CD4-positive, alpha-beta T cell treated with Interleukin-1 beta for 1 hour (primary cell): ENCODE measurements around the gene UBE2V1.
"Not testable (repeated sequence)": the region's sequence is repeated elsewhere in the genome, so short reads cannot be mapped to it uniquely, and the experiment has no call there.

Source experiments
- DNase-seq, 2 donors: peaks; one replicate each; pipeline ENCODE4 v3.0.0-alpha.2; 2020 to 2022

UBE2V1 gene

GRCh38 chr20:50113420-50114224 lies 672 bp upstream of the UBE2V1 start:
- DNase-seq = no peak

DNA sequence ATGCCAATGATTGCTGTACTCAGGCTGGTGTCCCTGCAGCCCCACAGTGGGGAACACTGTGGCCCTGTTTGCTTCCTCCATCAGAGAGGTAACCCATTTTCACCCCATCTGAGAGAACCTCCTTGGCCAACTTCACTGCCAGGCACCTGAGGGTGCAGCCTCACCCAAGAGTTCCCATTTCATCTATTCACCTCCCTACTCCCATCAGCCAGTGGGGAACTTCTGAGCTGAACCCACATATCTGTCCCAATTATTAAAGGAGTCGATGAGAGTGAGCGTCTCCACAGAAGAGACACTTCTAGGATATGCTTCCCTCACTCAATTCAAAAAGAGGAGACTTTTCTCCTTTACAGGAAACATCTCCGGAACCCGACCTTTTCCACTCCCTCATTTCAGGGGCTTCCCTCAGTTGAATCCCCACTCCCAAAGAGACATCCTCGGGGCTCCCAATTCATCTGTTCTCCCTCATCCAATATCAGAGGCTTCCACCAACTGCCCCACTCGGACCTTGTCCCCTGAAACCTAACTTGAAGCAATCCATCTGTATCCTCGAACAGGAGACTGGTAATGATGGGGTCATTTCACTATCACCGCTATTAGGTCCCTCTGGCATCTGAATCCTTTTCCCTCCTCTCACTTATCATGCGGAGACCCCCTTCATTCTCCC lies 988 bp downstream of the UBE2V1 start:
- DNase-seq = no peak

DNA sequence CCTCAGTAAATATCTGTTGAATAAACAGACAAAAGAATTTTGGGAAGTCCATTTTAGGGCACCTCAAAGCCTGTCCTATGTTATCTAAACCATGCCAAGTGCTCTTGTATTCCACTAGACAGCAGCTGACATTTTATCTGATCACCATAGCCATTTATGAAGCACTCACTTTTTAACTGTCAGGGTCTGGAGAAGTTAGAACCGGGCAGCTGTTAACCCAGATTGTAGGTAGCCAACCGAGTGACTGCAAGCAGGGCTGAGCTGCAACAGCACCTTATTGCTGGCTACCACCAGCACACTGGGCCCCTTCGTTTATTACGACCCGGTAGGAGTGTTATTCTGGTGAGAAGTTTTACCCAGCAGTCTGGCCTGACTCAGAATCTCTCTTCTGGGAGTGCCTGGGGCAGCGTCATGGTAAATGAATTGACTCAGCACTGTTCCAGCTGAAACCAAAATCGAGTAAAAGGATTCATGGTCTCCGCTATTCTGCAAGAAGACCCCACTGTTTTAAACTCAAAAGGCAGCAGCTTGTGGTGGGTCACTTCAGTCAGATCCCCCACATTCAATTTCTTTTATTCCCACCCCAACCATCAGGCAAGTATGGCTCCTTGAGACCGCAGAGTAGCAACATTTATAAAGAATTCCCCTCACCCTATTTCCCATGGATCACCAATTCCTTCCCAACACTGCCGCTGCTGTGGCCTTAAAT lies 1.7 kb downstream of the UBE2V1 start:
- no peak for DNase-seq

DNA sequence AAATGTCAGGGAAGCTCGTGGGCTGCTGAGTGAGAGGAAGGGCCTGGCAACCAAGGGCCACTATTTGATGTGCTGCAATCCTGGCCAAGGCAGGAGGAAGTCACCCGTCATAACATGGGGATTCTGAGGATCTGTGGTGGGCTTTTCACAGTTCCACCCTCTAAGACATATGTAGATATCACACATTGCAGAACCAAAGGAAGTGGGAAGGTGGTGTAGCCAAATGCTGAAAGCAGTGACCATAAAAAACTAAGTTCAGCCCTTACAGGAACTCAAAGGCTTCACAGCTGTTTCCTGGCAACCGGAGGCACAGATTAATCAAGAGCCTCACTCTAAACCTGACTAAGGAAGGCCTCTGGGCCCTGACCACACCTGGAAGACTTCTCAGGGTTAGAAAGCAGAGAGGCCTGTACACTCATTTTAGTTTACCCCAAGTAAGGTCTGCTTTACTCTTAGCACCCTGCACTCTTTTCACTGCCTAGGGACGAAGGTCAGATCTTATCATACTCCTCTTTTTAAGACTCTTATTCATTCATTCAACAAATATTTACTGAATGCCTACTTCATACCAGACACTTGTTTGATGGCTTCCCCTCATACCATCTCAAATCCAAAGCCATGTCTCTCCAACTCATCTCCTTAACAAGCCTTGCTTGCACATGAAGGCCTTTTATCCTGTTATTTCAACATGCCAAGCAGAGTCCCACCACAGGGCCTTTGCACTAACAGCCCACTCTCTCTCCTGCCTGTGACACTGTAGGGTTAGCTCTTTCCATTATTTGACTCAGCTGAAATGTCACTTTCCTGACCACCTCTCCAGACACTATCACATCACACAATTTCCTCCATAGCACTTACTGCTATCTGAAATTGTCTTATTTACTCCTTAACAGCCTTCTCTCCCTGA lies 2.6 kb downstream of the UBE2V1 start:
- peak; percentile 57 to 70 for DNase-seq

DNA sequence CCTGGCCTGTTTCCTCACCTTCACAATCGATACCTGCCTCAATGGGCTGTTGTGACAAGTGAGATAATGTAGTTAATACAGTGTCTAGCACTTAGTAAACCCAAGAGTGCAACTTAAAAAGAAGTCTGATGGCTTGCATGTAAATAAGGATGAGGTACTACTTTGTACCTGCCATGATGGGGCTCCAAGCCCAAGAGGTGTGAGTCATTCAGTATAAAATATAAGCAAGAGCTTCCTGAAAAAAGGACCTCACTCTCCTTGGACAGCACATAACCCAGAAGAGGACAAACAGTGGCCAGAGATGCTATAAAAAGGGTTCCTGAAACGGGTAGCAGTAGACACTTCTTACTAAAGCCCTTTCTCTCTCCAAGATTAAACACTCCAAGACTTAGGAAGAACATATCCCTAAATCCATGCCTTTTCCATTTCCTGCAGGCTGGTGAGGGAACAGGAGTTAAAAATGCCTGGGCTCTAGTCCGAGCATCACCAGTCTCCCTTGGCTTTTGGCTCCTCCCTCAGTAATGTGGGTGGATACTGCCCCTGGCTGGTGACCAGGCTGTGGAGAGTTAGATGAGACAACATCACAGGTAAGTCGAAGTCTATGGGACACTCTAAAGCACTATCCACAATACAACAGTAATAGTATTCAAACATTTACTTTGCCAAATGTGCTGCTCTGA lies 4.3 kb downstream of the UBE2V1 start:
- no peak for DNase-seq

DNA sequence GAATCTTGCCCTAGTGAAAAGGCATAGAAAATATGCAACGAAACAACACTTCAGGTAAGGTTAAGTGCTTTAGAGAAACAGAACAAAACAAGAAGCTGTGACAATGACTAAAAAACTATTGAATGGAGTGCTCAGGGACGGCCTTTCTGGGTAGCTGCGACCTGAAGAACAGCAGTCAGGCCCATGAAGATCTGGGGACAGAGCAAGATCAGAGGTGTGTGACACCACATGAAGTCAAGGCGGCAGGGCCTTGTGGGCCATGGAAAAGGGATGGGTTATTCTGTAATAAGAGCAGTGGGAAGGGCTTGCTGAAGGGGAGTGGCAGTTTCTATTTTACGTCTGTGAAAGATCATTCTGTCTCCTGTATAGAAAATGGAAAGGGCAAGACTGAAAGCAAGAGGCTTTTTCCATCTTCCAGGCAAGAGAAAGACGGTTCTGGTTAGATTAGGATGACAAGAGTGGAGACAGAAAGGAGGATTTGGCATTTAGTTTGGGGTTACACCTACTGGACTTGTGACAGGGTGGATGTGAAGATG lies 5.1 kb downstream of the UBE2V1 start:
- no peak for DNase-seq

- DNase-seq = no peak
These were observed 5.8 kb downstream of the UBE2V1 start for GRCh38 chr20:50107086-50107660.

GRCh38 chr20:50106669-50107068 lies 6.3 kb downstream of the UBE2V1 start:
- not testable (repeated sequence) for DNase-seq

DNA sequence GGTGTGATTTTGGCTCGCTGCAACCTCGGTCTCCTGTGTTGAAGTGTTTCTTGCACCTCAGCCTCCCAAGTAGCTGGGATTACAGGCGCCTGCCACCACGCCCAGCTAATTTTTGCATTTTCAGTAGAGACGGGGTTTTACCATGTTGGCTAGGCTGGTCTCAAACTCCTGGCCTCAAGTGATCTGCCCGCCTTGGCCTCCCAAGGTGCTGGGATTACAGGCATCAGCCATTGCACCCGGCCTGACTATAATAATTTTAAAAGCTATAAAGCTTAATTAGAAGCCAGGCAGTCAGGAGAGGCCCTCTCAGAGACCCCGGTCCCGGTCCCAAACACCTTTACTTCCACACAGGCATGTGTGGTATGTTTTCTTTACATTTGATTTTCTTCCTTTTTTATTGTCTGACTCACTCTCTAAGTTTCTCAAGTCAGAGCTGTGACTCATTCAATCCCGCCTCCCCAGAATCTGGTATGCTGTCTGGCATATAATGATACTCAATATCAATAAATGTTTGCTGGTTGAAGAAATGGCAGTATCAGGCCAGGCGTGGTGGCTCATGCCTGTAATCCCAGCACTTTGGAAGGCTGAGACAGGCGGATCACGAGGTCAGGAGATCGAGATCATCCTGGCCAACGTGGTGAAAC lies 9.4 kb downstream of the UBE2V1 start:
- DNase-seq = not testable (repeated sequence)

- DNase-seq = not testable (repeated sequence)
These were observed 10.4 kb downstream of the UBE2V1 start for GRCh38 chr20:50102551-50102950.

DNA sequence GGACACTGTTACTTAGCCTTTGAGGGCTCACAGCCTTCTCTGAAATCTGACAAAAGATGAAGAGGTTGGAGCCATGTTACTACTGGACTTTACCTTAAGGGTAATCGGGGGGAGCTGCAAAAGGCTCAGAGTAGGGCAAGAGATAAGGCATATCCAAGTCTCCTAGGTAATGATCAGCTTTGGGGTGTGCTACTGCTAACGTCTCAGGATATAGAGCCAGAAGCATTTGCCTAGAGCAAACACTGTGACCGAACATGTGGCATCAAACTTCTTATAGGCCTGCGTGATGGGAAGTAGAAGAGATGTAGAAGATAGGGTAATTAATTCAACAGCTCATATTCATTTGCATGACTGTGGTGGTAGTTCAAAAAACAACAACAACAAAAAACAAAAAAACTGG lies 11.1 kb downstream of the UBE2V1 start:
- no peak for DNase-seq

DNA sequence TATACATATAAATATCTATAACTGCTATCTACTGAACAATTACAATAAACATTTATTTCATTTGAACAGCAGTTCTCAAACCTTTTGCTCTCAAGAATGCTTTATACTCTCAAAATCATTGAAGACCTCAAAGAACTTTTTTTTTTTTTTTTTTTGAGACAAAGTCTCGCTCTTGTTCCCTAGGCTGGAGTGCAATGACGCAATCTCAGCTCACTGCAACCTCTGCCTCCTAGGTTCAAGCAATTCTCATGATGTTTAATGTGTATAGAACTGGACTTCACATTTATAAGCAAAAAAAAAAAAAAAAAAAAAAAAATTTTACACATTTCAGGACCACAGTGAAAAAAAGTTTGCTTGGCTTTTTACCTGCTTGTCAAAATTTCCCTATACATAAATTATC lies 11.7 kb downstream of the UBE2V1 start:
- no peak for DNase-seq

- DNase-seq = no peak
These were observed 12.4 kb downstream of the UBE2V1 start for GRCh38 chr20:50100552-50100951.

DNA sequence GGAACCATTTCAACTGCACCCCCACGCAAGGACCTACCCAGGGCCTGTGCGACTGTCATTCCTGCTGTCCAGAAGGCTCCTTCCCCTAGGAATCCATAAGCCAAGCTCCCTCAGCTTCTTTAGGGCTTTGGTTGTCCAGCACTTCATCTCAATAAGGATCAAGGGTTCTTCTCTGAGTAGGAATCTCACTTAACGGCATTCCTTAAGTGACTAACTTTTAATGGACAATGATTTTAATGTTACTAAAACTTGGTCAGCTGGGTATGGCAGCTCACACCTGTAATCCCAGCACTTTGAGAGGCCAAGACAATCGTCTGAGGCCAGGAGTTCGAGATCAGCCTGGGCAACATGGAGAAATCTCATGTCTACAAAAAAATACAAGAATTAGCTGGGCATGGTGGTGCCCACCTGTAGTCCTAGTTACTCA lies 13.4 kb downstream of the UBE2V1 start:
- DNase-seq = no peak

- DNase-seq = no peak
These were observed 13.8 kb downstream of the UBE2V1 start for GRCh38 chr20:50099113-50099512.

GRCh38 chr20:50098259-50098658 lies 14.7 kb downstream of the UBE2V1 start:
- no peak for DNase-seq

GRCh38 chr20:50097843-50098242 lies 15.1 kb downstream of the UBE2V1 start:
- DNase-seq = no peak

DNA sequence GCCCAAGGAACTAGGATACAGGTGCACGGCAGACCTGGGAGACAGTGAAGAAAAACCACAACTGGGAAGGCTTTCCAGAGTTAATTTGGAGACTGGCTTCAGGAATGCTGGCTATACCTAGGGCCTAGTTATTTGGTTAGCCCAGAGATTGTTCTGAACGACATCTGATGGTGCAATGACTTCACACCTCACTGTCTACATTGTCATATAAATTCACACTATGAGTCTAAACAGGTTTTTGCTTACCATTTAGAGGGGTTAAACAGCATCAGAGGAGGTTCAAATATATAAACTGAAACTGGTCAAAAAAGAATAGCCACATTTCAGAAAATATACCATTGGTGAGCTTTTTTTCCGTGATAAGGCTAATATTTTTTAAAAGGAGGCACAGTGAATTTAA lies 16.7 kb downstream of the UBE2V1 start:
- no peak for DNase-seq

- DNase-seq = no peak
These were observed 17.4 kb downstream of the UBE2V1 start for GRCh38 chr20:50095476-50096078.

DNA sequence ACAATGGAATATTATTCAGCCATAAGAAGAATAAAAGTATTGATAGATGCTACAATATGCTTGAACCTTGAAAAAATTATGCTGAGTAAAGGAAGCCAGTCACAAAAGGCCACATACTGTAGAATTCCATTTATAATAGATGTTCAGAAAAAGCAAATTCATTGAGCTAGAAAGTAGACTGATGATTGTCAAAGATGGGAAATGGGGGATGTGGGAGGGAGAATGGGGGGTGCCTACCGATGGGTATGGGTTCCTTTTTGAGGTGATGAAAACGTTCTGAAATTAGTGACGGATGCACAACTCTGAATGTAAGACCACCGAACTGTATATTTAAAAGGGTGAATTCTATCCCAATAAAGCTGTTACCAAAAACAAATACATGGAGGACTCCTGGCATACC lies 18.4 kb downstream of the UBE2V1 start:
- no peak for DNase-seq
